Astrocyte (in vitro differentiated cells and primary cell): ENCODE measurements around the gene FANCE. TPM values are rescaled to one million over a fixed set of nuclear protein-coding genes. Genes with fewer than 3 reads are reported as not detected.

ENCODE experiments used
- DNase-seq: peaks from one replicate; pipeline ENCODE4 v3.0.0-alpha.2; 2010; ENCODE audit warnings: low read depth
- FAIRE-seq: peaks from 2 replicates; lab custom pipeline; 2011; peaks lifted over from hg19 to GRCh38; lab: Jason Lieb, UNC
- H2AFZ ChIP-seq: 2 replicates; pipeline ENCODE4 v1.6.0; 2012; ENCODE audit warnings: low read depth, low read length, inconsistent platforms
- H3K27ac ChIP-seq: 2 replicates; pipeline ENCODE4 v1.5.1; 2011; ENCODE audit warnings: low read depth, low read length, inconsistent platforms
- H3K27me3 ChIP-seq: 2 replicates; pipeline ENCODE4 v1.6.0; 2011; ENCODE audit warnings: low read length, inconsistent platforms; ENCODE audit not compliant: insufficient read depth
- H3K36me3 ChIP-seq: 2 replicates; pipeline ENCODE4 v1.5.1; 2011; ENCODE audit warnings: low read length, inconsistent platforms; ENCODE audit not compliant: insufficient read depth
- H3K4me1 ChIP-seq: 2 replicates; pipeline ENCODE4 v1.5.1; 2011; ENCODE audit warnings: low read length, inconsistent platforms; ENCODE audit not compliant: insufficient read depth
- H3K4me2 ChIP-seq: 2 replicates; pipeline ENCODE4 v1.6.0; 2012; ENCODE audit warnings: low read length, inconsistent platforms
- H3K4me3 ChIP-seq: 2 replicates; pipeline ENCODE4 v1.5.1; 2011; ENCODE audit warnings: low read depth, mild to moderate bottlenecking, low read length, inconsistent platforms; ENCODE audit not compliant: insufficient read depth
- H3K79me2 ChIP-seq: 2 replicates; pipeline ENCODE4 v1.6.0; 2012; ENCODE audit warnings: mild to moderate bottlenecking, low read length, inconsistent platforms; ENCODE audit not compliant: insufficient read depth
- H3K9ac ChIP-seq: 2 replicates; pipeline ENCODE4 v1.6.0; 2012; ENCODE audit warnings: mild to moderate bottlenecking, low read length, inconsistent platforms
- H3K9me3 ChIP-seq: 2 replicates; pipeline ENCODE4 v1.5.1; 2012; ENCODE audit warnings: low read depth, mild to moderate bottlenecking, low read length, inconsistent platforms; ENCODE audit not compliant: insufficient read depth
- H4K20me1 ChIP-seq: 2 replicates; pipeline ENCODE4 v1.6.0; 2012; ENCODE audit warnings: low read length, inconsistent platforms; ENCODE audit not compliant: insufficient read depth
- H3K27ac Mint-ChIP-seq: one replicate; pipeline ENCODE4 v1.8.0; 2021; ENCODE audit warnings: mild to moderate bottlenecking, mixed read lengths; ENCODE audit not compliant: unreplicated experiment
- H3K27me3 Mint-ChIP-seq: one replicate; pipeline ENCODE4 v1.8.0; 2021; ENCODE audit warnings: low read depth, mixed read lengths; ENCODE audit not compliant: unreplicated experiment
- H3K36me3 Mint-ChIP-seq: one replicate; pipeline ENCODE4 v1.8.0; 2021; ENCODE audit warnings: low read depth, mixed read lengths; ENCODE audit not compliant: unreplicated experiment
- H3K4me1 Mint-ChIP-seq: one replicate; pipeline ENCODE4 v1.8.0; 2021; ENCODE audit warnings: low read depth, mixed read lengths; ENCODE audit not compliant: unreplicated experiment
- H3K4me3 Mint-ChIP-seq: one replicate; pipeline ENCODE4 v1.8.0; 2021; ENCODE audit warnings: mild to moderate bottlenecking, moderate library complexity, mixed read lengths; ENCODE audit not compliant: unreplicated experiment
- H3K9me3 Mint-ChIP-seq: one replicate; pipeline ENCODE4 v1.8.0; 2021; ENCODE audit warnings: mild to moderate bottlenecking, mixed read lengths; ENCODE audit not compliant: unreplicated experiment
- EZH2 ChIP-seq: IDR thresholded peaks from 2 replicates; pipeline ENCODE4 v1.6.1; 2012; ENCODE audit warnings: mild to moderate bottlenecking, low read length, inconsistent platforms; ENCODE audit not compliant: insufficient read depth
- total RNA-seq: library from RNA; stranded (reverse); gene quantifications from 2 replicates; pipeline ENCODE4 v1.2.1, GENCODE V29; 2021
- TF ChIP-seq, protein P1 (sequence below): IDR thresholded peaks from 2 replicates; pipeline ENCODE4 v1.5.1; 2011; ENCODE audit warnings: low read depth, mild to moderate bottlenecking, inconsistent platforms, low read length, moderate library complexity; ENCODE audit not compliant: insufficient read depth

Gene FANCE
- total RNA-seq, 1 donor from 2014 or later, result 2.9 TPM

DNA sequence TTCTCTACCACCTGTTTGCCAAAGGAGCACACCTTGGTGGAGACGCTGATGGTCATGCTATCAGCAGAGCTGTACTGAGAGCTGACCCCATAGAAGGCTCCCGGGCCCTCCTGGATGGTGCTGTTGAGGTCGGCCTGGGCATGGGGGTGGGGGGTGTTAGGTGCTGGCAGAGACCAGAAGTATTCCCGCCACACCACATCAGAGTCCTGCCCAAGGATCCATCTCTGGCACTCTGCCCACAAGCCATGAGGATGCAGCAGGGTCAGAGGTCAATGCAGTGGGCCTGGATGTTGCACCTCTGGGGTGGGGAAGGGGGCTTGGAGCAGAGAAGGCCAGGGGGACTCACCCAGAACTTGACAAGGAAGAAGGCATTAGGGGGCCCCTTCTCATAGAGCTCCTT lies 23.4 kb downstream of the FANCE start:
- H3K36me3 Mint-ChIP-seq, result peaks cover 20% of the 10 kb centered on the region
- peaks cover 24% of the 10 kb centered on the region for H3K79me2 ChIP-seq

DNA sequence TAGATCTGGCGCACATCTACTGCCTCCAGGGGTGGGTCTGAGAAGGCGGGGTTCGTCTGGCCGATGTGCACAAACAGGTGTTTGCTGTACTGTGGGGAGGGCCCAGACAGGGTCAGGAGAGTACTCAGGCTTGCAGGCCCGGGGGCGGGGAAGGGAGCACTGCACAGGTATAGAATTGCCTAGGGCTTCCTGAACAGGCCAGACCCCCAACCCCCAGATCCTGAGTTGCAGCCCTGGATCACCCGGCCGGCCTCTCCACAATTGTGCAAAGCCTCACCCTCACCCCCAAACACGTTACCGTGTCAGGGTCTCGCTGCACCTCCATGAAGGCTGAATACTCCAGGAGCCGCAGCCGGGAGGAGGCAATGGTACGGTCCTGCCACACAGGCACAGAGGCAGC lies 23.9 kb downstream of the FANCE start:
- H3K79me2 ChIP-seq, result peaks cover 20% of the 10 kb centered on the region
- no peak for DNase-seq

More for the DNA sequence above, 23.4 kb downstream of the FANCE start:
- Histone ChIP-seq H3K27me3 (no peaks in the 10 kb centered on the region), H3K9ac (no peak overlapping the region), H2AFZ (no peak overlapping the region), H3K4me2 (no peak overlapping the region), H3K4me3 (no peak overlapping the region), H3K9me3 (no peaks in the 10 kb centered on the region), H3K27ac (no peak overlapping the region), H3K36me3 (peaks cover 24% of the 10 kb centered on the region), H3K4me1 (peaks cover 10% of the 10 kb centered on the region), H4K20me1 (peaks cover 81% of the 10 kb centered on the region)
- Mint-ChIP-seq H3K27ac (no peak overlapping the region), H3K9me3 (no peaks in the 10 kb centered on the region), H3K4me3 (no peak overlapping the region), H3K27me3 (no peaks in the 10 kb centered on the region), H3K4me1 (peaks cover 5% of the 10 kb centered on the region)
- no peak for DNase-seq
- TF ChIP-seq, protein P1, sequence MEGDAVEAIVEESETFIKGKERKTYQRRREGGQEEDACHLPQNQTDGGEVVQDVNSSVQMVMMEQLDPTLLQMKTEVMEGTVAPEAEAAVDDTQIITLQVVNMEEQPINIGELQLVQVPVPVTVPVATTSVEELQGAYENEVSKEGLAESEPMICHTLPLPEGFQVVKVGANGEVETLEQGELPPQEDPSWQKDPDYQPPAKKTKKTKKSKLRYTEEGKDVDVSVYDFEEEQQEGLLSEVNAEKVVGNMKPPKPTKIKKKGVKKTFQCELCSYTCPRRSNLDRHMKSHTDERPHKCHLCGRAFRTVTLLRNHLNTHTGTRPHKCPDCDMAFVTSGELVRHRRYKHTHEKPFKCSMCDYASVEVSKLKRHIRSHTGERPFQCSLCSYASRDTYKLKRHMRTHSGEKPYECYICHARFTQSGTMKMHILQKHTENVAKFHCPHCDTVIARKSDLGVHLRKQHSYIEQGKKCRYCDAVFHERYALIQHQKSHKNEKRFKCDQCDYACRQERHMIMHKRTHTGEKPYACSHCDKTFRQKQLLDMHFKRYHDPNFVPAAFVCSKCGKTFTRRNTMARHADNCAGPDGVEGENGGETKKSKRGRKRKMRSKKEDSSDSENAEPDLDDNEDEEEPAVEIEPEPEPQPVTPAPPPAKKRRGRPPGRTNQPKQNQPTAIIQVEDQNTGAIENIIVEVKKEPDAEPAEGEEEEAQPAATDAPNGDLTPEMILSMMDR, result no peak
- TF ChIP-seq EZH2, result no peak
- no peak for FAIRE-seq

DNA sequence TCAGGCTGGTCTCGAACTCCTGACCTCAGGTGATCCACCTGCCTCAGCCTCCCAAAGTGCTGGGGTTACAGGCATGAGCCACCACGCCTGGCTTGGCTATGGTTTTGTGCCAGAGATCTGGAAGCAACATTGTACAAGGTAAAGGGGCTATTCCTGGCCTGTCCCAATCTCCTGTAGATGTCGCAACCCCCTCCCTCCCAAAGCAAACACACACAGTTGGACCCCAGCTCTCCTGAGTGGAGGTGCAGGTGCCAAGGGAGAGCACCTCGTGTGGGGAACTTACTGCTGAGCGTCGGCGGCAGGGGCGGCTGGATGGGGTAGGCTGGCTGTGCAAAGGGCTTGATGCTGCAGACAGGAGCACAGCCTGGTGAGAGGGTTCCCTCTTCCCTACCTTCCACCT lies 24.9 kb downstream of the FANCE start:
- no peak for TF ChIP-seq EZH2
- TF ChIP-seq, protein P1, result no peak
- DNase-seq (no peak), FAIRE-seq (no peak)
- Histone ChIP-seq H3K36me3 (peaks cover 19% of the 10 kb centered on the region), H3K4me1 (no peaks in the 10 kb centered on the region), H2AFZ (no peak overlapping the region), H4K20me1 (peaks cover 80% of the 10 kb centered on the region), H3K9me3 (no peaks in the 10 kb centered on the region), H3K27ac (no peak overlapping the region), H3K27me3 (no peaks in the 10 kb centered on the region), H3K9ac (no peak overlapping the region), H3K4me2 (no peak overlapping the region), H3K79me2 (peaks cover 18% of the 10 kb centered on the region), H3K4me3 (no peak overlapping the region)
- Mint-ChIP-seq H3K36me3 (peaks cover 16% of the 10 kb centered on the region), H3K27me3 (no peaks in the 10 kb centered on the region), H3K27ac (no peak overlapping the region), H3K4me3 (peak overlapping the region; percentile 57), H3K4me1 (no peaks in the 10 kb centered on the region), H3K9me3 (no peaks in the 10 kb centered on the region)

More for the DNA sequence above, 23.9 kb downstream of the FANCE start:
- H3K36me3 ChIP-seq, result peaks cover 20% of the 10 kb centered on the region
- H3K27ac Mint-ChIP-seq, result no peak overlapping the region
- peaks cover 17% of the 10 kb centered on the region for H3K36me3 Mint-ChIP-seq
- H3K27ac ChIP-seq, result no peak overlapping the region
- H3K9me3 ChIP-seq, result no peaks in the 10 kb centered on the region
- TF ChIP-seq, protein P1, result no peak
- no peak for TF ChIP-seq EZH2
- H3K9me3 Mint-ChIP-seq, result no peaks in the 10 kb centered on the region
- H3K9ac ChIP-seq, result no peak overlapping the region
- H3K4me3 ChIP-seq, result no peak overlapping the region
- no peaks in the 10 kb centered on the region for H3K27me3 Mint-ChIP-seq
- peaks cover 4% of the 10 kb centered on the region for H3K4me1 Mint-ChIP-seq
- no peak overlapping the region for H3K4me2 ChIP-seq
- H3K4me3 Mint-ChIP-seq, result no peak overlapping the region
- H3K27me3 ChIP-seq, result no peaks in the 10 kb centered on the region
- FAIRE-seq, result no peak
- H2AFZ ChIP-seq, result no peak overlapping the region
- H4K20me1 ChIP-seq, result peaks cover 81% of the 10 kb centered on the region
- peaks cover 6% of the 10 kb centered on the region for H3K4me1 ChIP-seq
